Epithelial cell of prostate (primary cell): Measurements from ENCODE around the gene UST.

Experiments
- DNase-seq: peaks from one replicate; pipeline ENCODE4 v3.0.0-alpha.2; 2011; ENCODE audit warnings: low read depth, low spot score
- H3K27ac ChIP-seq: fragments of 450-650 bp; 2 replicates; pipeline ENCODE4 v1.5.1; 2017; ENCODE audit warnings: mild to moderate bottlenecking

Gene UST

GRCh38 chr6:148795563-148795962 lies 48.7 kb downstream of the UST start:
- H3K27ac ChIP-seq = no peak overlapping the region
- no peak for DNase-seq

- no peak for DNase-seq
- H3K27ac ChIP-seq = no peak overlapping the region
Observed at GRCh38 chr6:148799647-148800046, 52.8 kb downstream of the UST start.

GRCh38 chr6:148800536-148800935 lies 53.7 kb downstream of the UST start:
- H3K27ac ChIP-seq = no peak overlapping the region
- no peak for DNase-seq

- no peak overlapping the region for H3K27ac ChIP-seq
- no peak for DNase-seq
Observed at GRCh38 chr6:148803979-148804378, 57.1 kb downstream of the UST start.

GRCh38 chr6:148805777-148806176 lies 58.9 kb downstream of the UST start:
- H3K27ac ChIP-seq = no peak overlapping the region
- DNase-seq = no peak

GRCh38 chr6:148807784-148808183 lies 61.0 kb downstream of the UST start:
- no peak overlapping the region for H3K27ac ChIP-seq
- no peak for DNase-seq

- DNase-seq = no peak
- no peak overlapping the region for H3K27ac ChIP-seq
Observed at GRCh38 chr6:148808786-148809304, 62.0 kb downstream of the UST start.

- H3K27ac ChIP-seq = no peak overlapping the region
- no peak for DNase-seq
Observed at GRCh38 chr6:148811459-148811858, 64.6 kb downstream of the UST start.

GRCh38 chr6:148814082-148814790 lies 67.4 kb downstream of the UST start:
- DNase-seq = no peak
- H3K27ac ChIP-seq = no peak overlapping the region

GRCh38 chr6:148814869-148815268 lies 68.0 kb downstream of the UST start:
- DNase-seq = no peak
- H3K27ac ChIP-seq = no peak overlapping the region

- H3K27ac ChIP-seq = no peak overlapping the region
- DNase-seq = no peak
Observed at GRCh38 chr6:148816117-148816516, 69.3 kb downstream of the UST start.

GRCh38 chr6:148817689-148818088 lies 70.9 kb downstream of the UST start:
- DNase-seq = no peak
- H3K27ac ChIP-seq = no peak overlapping the region

GRCh38 chr6:148818939-148819575 lies 72.2 kb downstream of the UST start:
- DNase-seq = peak; percentile 33
- H3K27ac ChIP-seq = no peak overlapping the region

- no peak for DNase-seq
- no peak overlapping the region for H3K27ac ChIP-seq
Observed at GRCh38 chr6:148819852-148820251, 73.0 kb downstream of the UST start.

GRCh38 chr6:148822819-148823218 lies 76.0 kb downstream of the UST start:
- DNase-seq = no peak
- H3K27ac ChIP-seq = no peak overlapping the region

- no peak overlapping the region for H3K27ac ChIP-seq
- no peak for DNase-seq
Observed at GRCh38 chr6:148824291-148824690, 77.5 kb downstream of the UST start.

GRCh38 chr6:148824960-148825359 lies 78.1 kb downstream of the UST start:
- no peak for DNase-seq
- H3K27ac ChIP-seq = no peak overlapping the region

GRCh38 chr6:148825492-148825891 lies 78.7 kb downstream of the UST start:
- H3K27ac ChIP-seq = no peak overlapping the region

GRCh38 chr6:148827416-148828045 lies 80.7 kb downstream of the UST start:
- no peak overlapping the region for H3K27ac ChIP-seq
- no peak for DNase-seq

More at GRCh38 chr6:148825492-148825891, 78.7 kb downstream of the UST start:
- DNase-seq = no peak

GRCh38 chr6:148828047-148828446 lies 81.2 kb downstream of the UST start:
- H3K27ac ChIP-seq = no peak overlapping the region
- no peak for DNase-seq

GRCh38 chr6:148829415-148830101 lies 82.7 kb downstream of the UST start:
- no peak overlapping the region for H3K27ac ChIP-seq
- DNase-seq = no peak
